ENCODE results near the gene MYH10. TPM values are rescaled to one million over a fixed set of nuclear protein-coding genes. Genes with fewer than 3 reads are reported as not detected.

The MYH10 gene
- total RNA-seq, 1 donor from 2014 or later: 244 TPM

- no peak for DNase-seq (ENCODE audit: low spot score, unreplicated experiment)
- H3K27ac Mint-ChIP-seq: peak overlapping the region; percentile 70
- peaks cover 23% of the 10 kb centered on the region for H3K4me1 Mint-ChIP-seq (ENCODE audit: low read depth)
- H3K4me3 Mint-ChIP-seq (ENCODE audit: low read depth): no peak overlapping the region
- peaks cover 27% of the 10 kb centered on the region for H3K36me3 Mint-ChIP-seq (ENCODE audit: insufficient read depth)
- no peak for TF ChIP-seq CTCF (IDR thresholded peaks at IDR 0.05; ENCODE audit: unreplicated experiment)
- no peaks in the 10 kb centered on the region for H3K27me3 Mint-ChIP-seq
- peaks cover 2% of the 10 kb centered on the region for H3K9me3 Mint-ChIP-seq (ENCODE audit: low read depth)
These were observed 43.8 kb downstream of the MYH10 start for GRCh38 chr17:8586766-8587165.

GRCh38 chr17:8585911-8586310 is 44.6 kb downstream of the MYH10 start:
- no peak for DNase-seq (ENCODE audit: low spot score, unreplicated experiment)
- H3K9me3 Mint-ChIP-seq (ENCODE audit: low read depth): no peaks in the 10 kb centered on the region
- H3K27me3 Mint-ChIP-seq: no peaks in the 10 kb centered on the region
- peak overlapping the region; percentile 35 for H3K27ac Mint-ChIP-seq
- peaks cover 23% of the 10 kb centered on the region for H3K4me1 Mint-ChIP-seq (ENCODE audit: low read depth)
- TF ChIP-seq CTCF (IDR thresholded peaks at IDR 0.05; ENCODE audit: unreplicated experiment): no peak
- peaks cover 25% of the 10 kb centered on the region for H3K36me3 Mint-ChIP-seq (ENCODE audit: insufficient read depth)
- H3K4me3 Mint-ChIP-seq (ENCODE audit: low read depth): no peak overlapping the region

- H3K4me1 Mint-ChIP-seq (ENCODE audit: low read depth): peaks cover 22% of the 10 kb centered on the region
- no peak for DNase-seq (ENCODE audit: low spot score, unreplicated experiment)
- H3K27ac Mint-ChIP-seq: peak overlapping the region; percentile 43
- peaks cover 25% of the 10 kb centered on the region for H3K36me3 Mint-ChIP-seq (ENCODE audit: insufficient read depth)
- H3K4me3 Mint-ChIP-seq (ENCODE audit: low read depth): no peak overlapping the region
- no peak for TF ChIP-seq CTCF (IDR thresholded peaks at IDR 0.05; ENCODE audit: unreplicated experiment)
- no peaks in the 10 kb centered on the region for H3K9me3 Mint-ChIP-seq (ENCODE audit: low read depth)
- H3K27me3 Mint-ChIP-seq: no peaks in the 10 kb centered on the region
These were observed 46.6 kb downstream of the MYH10 start for GRCh38 chr17:8583954-8584353.

- no peak for TF ChIP-seq CTCF (IDR thresholded peaks at IDR 0.05; ENCODE audit: unreplicated experiment)
- no peak overlapping the region for H3K4me3 Mint-ChIP-seq (ENCODE audit: low read depth)
- H3K9me3 Mint-ChIP-seq (ENCODE audit: low read depth): no peaks in the 10 kb centered on the region
- no peak for DNase-seq (ENCODE audit: low spot score, unreplicated experiment)
- peaks cover 12% of the 10 kb centered on the region for H3K4me1 Mint-ChIP-seq (ENCODE audit: low read depth)
- peaks cover 10% of the 10 kb centered on the region for H3K36me3 Mint-ChIP-seq (ENCODE audit: insufficient read depth)
- H3K27me3 Mint-ChIP-seq: no peaks in the 10 kb centered on the region
- H3K27ac Mint-ChIP-seq: no peak overlapping the region
These were observed 49.4 kb downstream of the MYH10 start for GRCh38 chr17:8580952-8581658.

- no peaks in the 10 kb centered on the region for H3K27me3 Mint-ChIP-seq
- no peaks in the 10 kb centered on the region for H3K9me3 Mint-ChIP-seq (ENCODE audit: low read depth)
- H3K27ac Mint-ChIP-seq: no peak overlapping the region
- H3K36me3 Mint-ChIP-seq (ENCODE audit: insufficient read depth): peaks cover 22% of the 10 kb centered on the region
- peaks cover 2% of the 10 kb centered on the region for H3K4me1 Mint-ChIP-seq (ENCODE audit: low read depth)
- DNase-seq (ENCODE audit: low spot score, unreplicated experiment): no peak
- TF ChIP-seq CTCF (IDR thresholded peaks at IDR 0.05; ENCODE audit: unreplicated experiment): no peak
- H3K4me3 Mint-ChIP-seq (ENCODE audit: low read depth): no peak overlapping the region
These were observed 52.7 kb downstream of the MYH10 start for GRCh38 chr17:8577868-8578267.
